GM12865 (cell line): ENCODE results near the gene CHMP4B.

Experiments
- DNase-seq: peaks from one replicate; pipeline ENCODE4 v3.0.0; 2010; ENCODE audit warnings: low read depth
- H3K4me3 ChIP-seq: 2 replicates; pipeline ENCODE4 v1.5.1; 2011; ENCODE audit warnings: mild to moderate bottlenecking, low read depth, low read length, control low read depth
- TF ChIP-seq, protein P1 (sequence below): IDR thresholded peaks from 2 replicates; pipeline ENCODE4 v1.5.1; 2011; ENCODE audit warnings: low read length, control low read depth, low read depth, inconsistent platforms; ENCODE audit not compliant: insufficient read depth; ENCODE audit errors: missing control alignments

The CHMP4B gene

DNA sequence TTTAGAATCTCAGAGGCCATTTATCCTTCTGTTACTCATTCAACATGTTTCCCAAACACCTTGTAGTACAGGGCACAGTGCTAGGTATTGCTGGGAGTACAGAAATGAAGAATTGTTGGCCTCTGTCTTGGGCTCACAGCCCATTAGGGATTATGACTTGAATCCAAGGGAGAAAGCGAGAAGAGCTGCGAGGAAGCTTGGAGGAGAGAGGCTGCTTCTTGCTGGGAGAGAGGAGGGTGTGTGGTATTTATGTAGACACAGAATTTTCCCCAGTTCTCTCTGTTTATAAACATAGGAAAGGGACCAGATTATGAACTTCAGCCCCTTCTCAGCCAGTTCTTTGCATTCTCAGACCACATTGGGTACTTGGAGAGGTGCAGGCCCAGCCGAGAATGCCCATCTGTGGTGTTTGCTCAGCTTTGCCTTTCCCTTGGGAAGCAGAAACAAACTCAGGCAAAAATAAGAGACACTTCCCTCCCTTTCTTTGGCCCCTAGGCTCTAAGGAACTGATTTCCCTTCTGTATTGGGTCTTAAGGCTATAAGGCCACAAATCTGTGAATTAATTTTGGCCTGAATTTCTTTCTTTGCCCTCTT, 17.9 kb downstream of the CHMP4B start:
- H3K4me3 ChIP-seq, result no peak overlapping the region
- DNase-seq, result no peak
- TF ChIP-seq, protein P1, sequence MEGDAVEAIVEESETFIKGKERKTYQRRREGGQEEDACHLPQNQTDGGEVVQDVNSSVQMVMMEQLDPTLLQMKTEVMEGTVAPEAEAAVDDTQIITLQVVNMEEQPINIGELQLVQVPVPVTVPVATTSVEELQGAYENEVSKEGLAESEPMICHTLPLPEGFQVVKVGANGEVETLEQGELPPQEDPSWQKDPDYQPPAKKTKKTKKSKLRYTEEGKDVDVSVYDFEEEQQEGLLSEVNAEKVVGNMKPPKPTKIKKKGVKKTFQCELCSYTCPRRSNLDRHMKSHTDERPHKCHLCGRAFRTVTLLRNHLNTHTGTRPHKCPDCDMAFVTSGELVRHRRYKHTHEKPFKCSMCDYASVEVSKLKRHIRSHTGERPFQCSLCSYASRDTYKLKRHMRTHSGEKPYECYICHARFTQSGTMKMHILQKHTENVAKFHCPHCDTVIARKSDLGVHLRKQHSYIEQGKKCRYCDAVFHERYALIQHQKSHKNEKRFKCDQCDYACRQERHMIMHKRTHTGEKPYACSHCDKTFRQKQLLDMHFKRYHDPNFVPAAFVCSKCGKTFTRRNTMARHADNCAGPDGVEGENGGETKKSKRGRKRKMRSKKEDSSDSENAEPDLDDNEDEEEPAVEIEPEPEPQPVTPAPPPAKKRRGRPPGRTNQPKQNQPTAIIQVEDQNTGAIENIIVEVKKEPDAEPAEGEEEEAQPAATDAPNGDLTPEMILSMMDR, result no peak

DNA sequence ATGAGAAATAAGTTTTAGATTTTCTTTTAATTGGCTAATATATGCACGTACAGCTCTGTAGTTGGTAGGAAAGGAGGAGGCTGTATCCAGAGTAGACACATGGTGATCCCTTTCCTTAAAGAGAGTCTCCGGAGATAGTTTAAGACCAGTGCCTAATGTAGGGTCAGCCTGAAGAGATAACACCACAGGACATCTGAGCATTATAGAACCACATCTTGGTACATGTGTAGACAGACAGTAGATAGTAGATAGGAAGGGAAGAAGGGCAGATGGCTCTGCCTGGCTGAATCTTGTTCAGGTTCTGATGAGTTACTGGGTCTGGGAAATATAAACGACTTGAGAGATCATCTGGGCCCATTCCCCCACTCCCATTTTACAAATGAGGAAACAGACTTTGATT, 18.5 kb downstream of the CHMP4B start:
- DNase-seq, result no peak
- TF ChIP-seq, protein P1, result no peak

DNA sequence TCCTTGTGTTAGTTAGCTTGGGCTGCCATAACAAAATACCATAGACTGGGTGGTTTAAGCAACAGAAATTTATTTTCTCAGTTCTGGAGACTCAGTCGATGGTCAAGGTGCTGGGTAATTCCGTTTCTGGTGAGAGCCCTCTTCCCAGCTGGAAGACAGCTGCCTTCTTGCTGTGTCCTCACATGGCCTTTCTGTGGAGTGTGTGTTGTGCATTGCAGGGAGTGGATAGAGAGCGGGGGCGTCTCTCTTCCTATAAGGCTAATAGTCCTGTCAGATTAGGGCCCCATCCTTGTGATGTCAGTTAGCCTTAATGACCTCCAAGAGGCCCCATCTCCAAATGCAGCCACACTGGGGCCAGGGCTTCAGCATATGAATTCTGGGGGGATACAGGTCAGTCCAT, 19.2 kb downstream of the CHMP4B start:
- TF ChIP-seq, protein P1, result no peak
- DNase-seq, result no peak

More for the DNA sequence above, 18.5 kb downstream of the CHMP4B start:
- no peak overlapping the region for H3K4me3 ChIP-seq

DNA sequence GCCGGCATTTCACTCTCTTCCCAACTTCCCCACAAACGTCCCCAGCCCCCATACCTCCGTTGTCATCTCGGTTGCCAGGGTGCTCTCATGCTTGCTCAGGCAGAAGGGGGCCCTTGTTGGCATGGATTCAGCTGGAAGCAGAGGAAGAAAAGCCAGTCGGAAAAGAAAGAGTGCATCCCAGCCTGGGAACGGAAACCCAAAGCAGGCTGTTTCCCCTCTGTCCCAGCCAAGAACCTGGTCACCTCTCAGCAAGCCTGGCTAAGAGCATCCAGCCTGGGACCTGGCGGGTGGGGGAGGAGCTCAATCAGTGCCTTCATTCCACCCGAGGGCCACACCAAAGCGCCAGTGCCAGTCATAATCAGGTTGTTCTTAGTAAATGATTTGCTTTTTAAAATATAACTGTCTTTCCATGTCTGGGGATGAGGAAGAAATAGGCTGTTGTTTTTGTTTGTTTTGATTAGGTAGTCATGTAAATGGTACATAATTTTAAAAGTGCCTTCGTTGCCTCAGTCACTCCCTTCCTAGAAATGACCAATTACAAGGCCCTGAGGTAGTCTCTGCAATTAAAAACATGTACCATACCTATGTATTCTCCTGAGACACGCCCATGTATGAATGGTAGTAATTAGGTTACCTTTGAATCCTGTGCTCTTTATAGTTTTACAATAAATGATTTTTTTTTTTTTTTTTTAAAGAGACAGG, 21.1 kb downstream of the CHMP4B start:
- H3K4me3 ChIP-seq, result no peak overlapping the region
- TF ChIP-seq, protein P1, result no peak
- no peak for DNase-seq

More for the DNA sequence above, 19.2 kb downstream of the CHMP4B start:
- H3K4me3 ChIP-seq, result no peak overlapping the region

DNA sequence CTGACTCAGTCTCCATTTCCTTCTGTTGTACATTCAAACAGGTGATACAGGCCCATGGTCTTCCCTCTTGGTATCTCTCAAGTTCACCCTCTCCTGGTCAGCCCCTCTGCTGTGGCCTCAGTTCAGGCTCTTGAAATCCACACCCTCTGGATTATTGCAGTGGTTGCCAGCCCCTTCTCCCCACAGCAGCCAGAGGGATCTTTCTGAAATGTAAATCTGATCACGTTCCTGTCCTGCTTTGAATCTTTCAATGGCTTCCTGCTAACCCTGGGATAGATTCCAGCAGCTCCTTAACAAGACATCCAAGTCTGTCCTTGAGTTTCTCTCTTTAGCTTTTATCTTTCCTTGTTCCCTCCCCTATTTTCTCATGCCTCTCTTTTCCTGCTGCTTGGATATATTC, 22.2 kb downstream of the CHMP4B start:
- no peak overlapping the region for H3K4me3 ChIP-seq
- no peak for DNase-seq
- TF ChIP-seq, protein P1, result no peak

DNA sequence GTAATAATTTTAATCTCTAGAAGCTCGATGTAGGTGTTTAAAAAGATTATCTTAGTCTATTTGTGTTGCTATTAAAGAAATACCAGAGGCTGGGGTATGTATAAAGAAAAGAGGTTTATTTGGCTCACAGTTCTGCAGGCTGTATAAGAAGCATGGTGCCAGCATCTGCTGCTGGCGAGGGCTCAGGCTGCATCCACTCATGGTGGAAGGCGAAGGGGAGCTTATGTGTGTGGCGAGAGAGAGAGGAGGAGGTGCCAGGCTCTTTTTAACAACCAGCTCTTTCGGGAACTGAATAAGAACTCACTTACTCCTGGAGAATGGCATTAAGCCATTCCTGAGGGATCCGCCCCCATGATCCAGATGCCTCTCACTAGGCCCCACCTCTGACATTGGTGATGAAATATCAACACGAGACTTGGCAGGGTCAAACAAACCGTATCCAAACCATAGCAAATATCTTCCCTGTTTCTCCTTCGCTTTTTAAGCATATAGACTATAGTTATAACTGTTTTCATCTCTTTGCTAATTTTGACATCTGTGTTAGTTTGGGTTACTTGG, 24.5 kb downstream of the CHMP4B start:
- no peak overlapping the region for H3K4me3 ChIP-seq
- no peak for DNase-seq
- TF ChIP-seq, protein P1, result no peak
